ENCODE results near the gene PRKD1.

PRKD1 gene

GRCh38 chr14:29927376-29928116 is at the start of gene PRKD1:
TSS of gene PRKD1 (minus strand) at chr14:29927847.
- DNase-seq (ENCODE audit: low read depth in 2 of 2): no peak

GRCh38 chr14:29971101-29971500 is 43.5 kb upstream of the PRKD1 start:
- no peak for DNase-seq (ENCODE audit: low read depth in 2 of 2)

- DNase-seq (ENCODE audit: low read depth in 2 of 2): no peak
Measured at GRCh38 chr14:29955087-29955486, 27.4 kb upstream of the PRKD1 start.

- DNase-seq (ENCODE audit: low read depth in 2 of 2): no peak
Measured at GRCh38 chr14:29953501-29953900, 25.9 kb upstream of the PRKD1 start.

- no peak for DNase-seq (ENCODE audit: low read depth in 2 of 2)
Measured at GRCh38 chr14:29944091-29944490, 16.4 kb upstream of the PRKD1 start.

- no peak for DNase-seq (ENCODE audit: low read depth in 2 of 2)
Measured at GRCh38 chr14:29941401-29941800, 13.8 kb upstream of the PRKD1 start.

GRCh38 chr14:29940482-29940881 is 12.8 kb upstream of the PRKD1 start:
- DNase-seq (ENCODE audit: low read depth in 2 of 2): no peak

GRCh38 chr14:29937116-29937515 is 9.5 kb upstream of the PRKD1 start:
- no peak for DNase-seq (ENCODE audit: low read depth in 2 of 2)

- DNase-seq (ENCODE audit: low read depth in 2 of 2): no peak
Measured at GRCh38 chr14:29930283-29930682, 2.6 kb upstream of the PRKD1 start.

- DNase-seq (ENCODE audit: low read depth in 2 of 2): no peak
Measured at GRCh38 chr14:29928117-29928640, 532 bp upstream of the PRKD1 start.

- DNase-seq (ENCODE audit: low read depth in 2 of 2): no peak
Measured at GRCh38 chr14:29926701-29927375, 809 bp downstream of the PRKD1 start.

- no peak for DNase-seq (ENCODE audit: low read depth in 2 of 2)
Measured at GRCh38 chr14:29926228-29926627, 1.4 kb downstream of the PRKD1 start.

- DNase-seq (ENCODE audit: low read depth in 2 of 2): no peak
Measured at GRCh38 chr14:29925736-29926135, 1.9 kb downstream of the PRKD1 start.

- no peak for DNase-seq (ENCODE audit: low read depth in 2 of 2)
Measured at GRCh38 chr14:29925101-29925722, 2.4 kb downstream of the PRKD1 start.

GRCh38 chr14:29919845-29920244 is 7.8 kb downstream of the PRKD1 start:
- no peak for DNase-seq (ENCODE audit: low read depth in 2 of 2)

GRCh38 chr14:29918981-29919380 is 8.7 kb downstream of the PRKD1 start:
- no peak for DNase-seq (ENCODE audit: low read depth in 2 of 2)

GRCh38 chr14:29913566-29913965 is 14.1 kb downstream of the PRKD1 start:
- DNase-seq (ENCODE audit: low read depth in 2 of 2): no peak

GRCh38 chr14:29911810-29912209 is 15.8 kb downstream of the PRKD1 start:
- no peak for DNase-seq (ENCODE audit: low read depth in 2 of 2)

- DNase-seq (ENCODE audit: low read depth in 2 of 2): no peak
Measured at GRCh38 chr14:29908652-29909577, 18.7 kb downstream of the PRKD1 start.

- DNase-seq (ENCODE audit: low read depth in 2 of 2): no peak
Measured at GRCh38 chr14:29906256-29906870, 21.3 kb downstream of the PRKD1 start.

- no peak for DNase-seq (ENCODE audit: low read depth in 2 of 2)
Measured at GRCh38 chr14:29905543-29905942, 22.1 kb downstream of the PRKD1 start.

Measured in activated CD4-positive, alpha-beta T cell treated with anti-CD3 and anti-CD28 coated beads for 24 hours (primary cell).